Mesendoderm (in vitro differentiated cells): Measurements from ENCODE around the gene LRRC10B.

Experiments
- DNase-seq: peaks from one replicate; pipeline ENCODE4 v3.0.0; 2013
- H2AK5ac ChIP-seq: 2 replicates; pipeline ENCODE4 v1.6.1; 2013; ENCODE audit warnings: low read length, inconsistent platforms
- H2BK120ac ChIP-seq: 2 replicates; pipeline ENCODE4 v1.6.1; 2013; ENCODE audit warnings: low read depth, mild to moderate bottlenecking, low read length, moderate library complexity, mixed read lengths
- H2BK15ac ChIP-seq: replicated peaks from 2 replicates; pipeline ENCODE4 v1.6.1; 2013; ENCODE audit warnings: low read depth, mild to moderate bottlenecking, moderate library complexity
- H2BK5ac ChIP-seq: 2 replicates; pipeline ENCODE4 v1.6.1; 2013; ENCODE audit warnings: low read length, inconsistent platforms
- H3K18ac ChIP-seq: 2 replicates; pipeline ENCODE4 v1.6.1; 2013; ENCODE audit warnings: mild to moderate bottlenecking, low read length, mixed read lengths
- H3K23ac ChIP-seq: one replicate; pipeline ENCODE4 v1.6.1; 2013; ENCODE audit warnings: low read length
- H3K27ac ChIP-seq: 2 replicates; pipeline ENCODE4 v1.5.1; 2013; ENCODE audit warnings: low read depth, mild to moderate bottlenecking, inconsistent platforms, low read length, moderate library complexity
- H3K27me3 ChIP-seq: 2 replicates; pipeline ENCODE4 v1.6.1; 2013; ENCODE audit warnings: low read length, control low read depth, mild to moderate bottlenecking, inconsistent platforms; ENCODE audit not compliant: insufficient read depth, poor library complexity
- H3K36me3 ChIP-seq: 2 replicates; pipeline ENCODE4 v1.6.1; 2013; ENCODE audit warnings: low read length, inconsistent platforms; ENCODE audit not compliant: control insufficient read depth, insufficient read depth
- H3K4ac ChIP-seq: one replicate; pipeline ENCODE4 v1.6.1; 2013; ENCODE audit warnings: low read depth, mild to moderate bottlenecking, low read length, moderate library complexity
- H3K4me1 ChIP-seq: 2 replicates; pipeline ENCODE4 v1.6.1; 2013; ENCODE audit warnings: low read depth, low read length, inconsistent platforms; ENCODE audit not compliant: control insufficient read depth
- H3K4me2 ChIP-seq: 2 replicates; pipeline ENCODE4 v1.6.1; 2013; ENCODE audit warnings: low read length
- H3K4me3 ChIP-seq: 2 replicates; pipeline ENCODE4 v1.5.1; 2013; ENCODE audit warnings: mild to moderate bottlenecking, low read length
- H3K56ac ChIP-seq: one replicate; pipeline ENCODE4 v1.6.1; 2013; ENCODE audit warnings: low read length
- H3K79me1 ChIP-seq: 2 replicates; pipeline ENCODE4 v1.6.1; 2013; ENCODE audit warnings: low read length, inconsistent platforms
- H3K79me2 ChIP-seq: 2 replicates; pipeline ENCODE4 v1.6.1; 2013; ENCODE audit warnings: mild to moderate bottlenecking, low read length; ENCODE audit not compliant: control insufficient read depth, insufficient read depth
- H3K9ac ChIP-seq: 2 replicates; pipeline ENCODE4 v1.6.1; 2013; ENCODE audit warnings: low read length, inconsistent platforms
- H4K5ac ChIP-seq: one replicate; pipeline ENCODE4 v1.6.1; 2013; ENCODE audit warnings: low read length
- H4K8ac ChIP-seq: one replicate; pipeline ENCODE4 v1.6.1; 2013; ENCODE audit warnings: low read depth, mild to moderate bottlenecking, control low read depth, low read length, moderate library complexity
- WGBS: extraction: QIAGEN DNeasy Blood & Tissue Kit; methylation state at CpG from one replicate; pipeline ENCODE4 v1.1.7; 2013; ENCODE audit warnings: low lambda C conversion rate, missing lambda C conversion rate; ENCODE audit not compliant: insufficient coverage; ENCODE audit errors: extremely low coverage; 5-methylcytosine and 5-hydroxymethylcytosine counted together

Gene LRRC10B

GRCh38 chr11:61499816-61500491 lies 8.6 kb upstream of the LRRC10B start:
- no CpG with 5 or more reads among the region's 12 CpGs for WGBS
- Histone ChIP-seq H3K4me3 (no peak overlapping the region), H3K27ac (no peak overlapping the region), H2BK5ac (no peak overlapping the region), H4K8ac (no peak overlapping the region), H2BK120ac (no peak overlapping the region), H2AK5ac (no peak overlapping the region), H4K5ac (no peak overlapping the region), H3K23ac (no peak overlapping the region), H3K9ac (no peak overlapping the region), H3K4me2 (no peak overlapping the region), H3K79me2 (no peaks in the 10 kb centered on the region), H3K4me1 (no peaks in the 10 kb centered on the region), H3K4ac (no peak overlapping the region), H3K18ac (no peak overlapping the region), H2BK15ac (no peak overlapping the region), H3K56ac (no peak overlapping the region), H3K36me3 (no peaks in the 10 kb centered on the region), H3K79me1 (no peaks in the 10 kb centered on the region), H3K27me3 (no peaks in the 10 kb centered on the region)
- DNase-seq, result no peak

- Histone ChIP-seq H2BK15ac (no peak overlapping the region), H3K9ac (no peak overlapping the region), H2BK120ac (no peak overlapping the region), H3K27me3 (no peaks in the 10 kb centered on the region), H2BK5ac (no peak overlapping the region), H3K23ac (no peak overlapping the region), H4K8ac (no peak overlapping the region), H3K4me1 (no peaks in the 10 kb centered on the region), H3K4ac (no peak overlapping the region), H3K4me3 (no peak overlapping the region), H4K5ac (no peak overlapping the region), H3K36me3 (no peaks in the 10 kb centered on the region), H3K56ac (no peak overlapping the region), H3K79me1 (no peaks in the 10 kb centered on the region), H3K79me2 (no peaks in the 10 kb centered on the region), H3K4me2 (no peak overlapping the region), H2AK5ac (no peak overlapping the region), H3K27ac (no peak overlapping the region), H3K18ac (no peak overlapping the region)
- no CpG with 5 or more reads among the region's 1 CpG for whole genome bisulfite sequencing
- no peak for DNase-seq
These were observed 6.0 kb upstream of the LRRC10B start for GRCh38 chr11:61502522-61502921.

GRCh38 chr11:61503135-61503770 lies 5.3 kb upstream of the LRRC10B start:
- Histone ChIP-seq H2BK5ac (no peak overlapping the region), H2BK15ac (no peak overlapping the region), H3K4ac (no peak overlapping the region), H3K4me1 (no peaks in the 10 kb centered on the region), H3K9ac (no peak overlapping the region), H3K56ac (no peak overlapping the region), H3K18ac (no peak overlapping the region), H4K8ac (no peak overlapping the region), H3K36me3 (no peaks in the 10 kb centered on the region), H3K27me3 (no peaks in the 10 kb centered on the region), H2BK120ac (no peak overlapping the region), H4K5ac (no peak overlapping the region), H3K27ac (no peak overlapping the region), H3K23ac (no peak overlapping the region), H3K4me3 (no peak overlapping the region), H3K4me2 (no peak overlapping the region), H3K79me1 (no peaks in the 10 kb centered on the region), H2AK5ac (no peak overlapping the region), H3K79me2 (no peaks in the 10 kb centered on the region)
- no peak for DNase-seq
- no CpG with 5 or more reads among the region's 8 CpGs for WGBS

- no peak overlapping the region for H3K9ac ChIP-seq
- H3K18ac ChIP-seq, result no peak overlapping the region
- H3K4me2 ChIP-seq, result no peak overlapping the region
- no peak overlapping the region for H2BK5ac ChIP-seq
- no peaks in the 10 kb centered on the region for H3K79me2 ChIP-seq
- no peak overlapping the region for H4K5ac ChIP-seq
- H3K56ac ChIP-seq, result no peak overlapping the region
- H2AK5ac ChIP-seq, result no peak overlapping the region
- no peaks in the 10 kb centered on the region for H3K79me1 ChIP-seq
- no peak overlapping the region for H4K8ac ChIP-seq
- no peaks in the 10 kb centered on the region for H3K4me1 ChIP-seq
- DNase-seq, result no peak
- no peaks in the 10 kb centered on the region for H3K27me3 ChIP-seq
- no peak overlapping the region for H3K23ac ChIP-seq
- no peak overlapping the region for H2BK15ac ChIP-seq
- no peaks in the 10 kb centered on the region for H3K36me3 ChIP-seq
- no peak overlapping the region for H2BK120ac ChIP-seq
- H3K4ac ChIP-seq, result no peak overlapping the region
- H3K4me3 ChIP-seq, result no peak overlapping the region
- no peak overlapping the region for H3K27ac ChIP-seq
- WGBS, result no CpG with 5 or more reads among the region's 5 CpGs
These were observed 3.4 kb upstream of the LRRC10B start for GRCh38 chr11:61505106-61505505.

- H4K8ac ChIP-seq, result no peak overlapping the region
- no peak overlapping the region for H2BK5ac ChIP-seq
- no peak overlapping the region for H3K23ac ChIP-seq
- DNase-seq, result no peak
- no peak overlapping the region for H3K9ac ChIP-seq
- no peaks in the 10 kb centered on the region for H3K36me3 ChIP-seq
- no peaks in the 10 kb centered on the region for H3K27me3 ChIP-seq
- H3K4ac ChIP-seq, result no peak overlapping the region
- H3K4me1 ChIP-seq, result no peaks in the 10 kb centered on the region
- H3K18ac ChIP-seq, result no peak overlapping the region
- no peak overlapping the region for H2BK120ac ChIP-seq
- no peak overlapping the region for H4K5ac ChIP-seq
- H3K27ac ChIP-seq, result no peak overlapping the region
- no peak overlapping the region for H3K4me3 ChIP-seq
- H2AK5ac ChIP-seq, result no peak overlapping the region
- H3K4me2 ChIP-seq, result no peak overlapping the region
- H2BK15ac ChIP-seq, result no peak overlapping the region
- no peaks in the 10 kb centered on the region for H3K79me2 ChIP-seq
- no peaks in the 10 kb centered on the region for H3K79me1 ChIP-seq
- H3K56ac ChIP-seq, result no peak overlapping the region
- WGBS, result no CpG with 5 or more reads among the region's 10 CpGs
These were observed 2.9 kb upstream of the LRRC10B start for GRCh38 chr11:61505640-61506155.
